ENCODE results near the gene C6.

The C6 gene

GRCh38 chr5:41161271-41161670 is 52.1 kb downstream of the C6 start:
- ATAC-seq: no peak
- TF ChIP-seq POU6F1 (CRISPR knock-in tag; IDR thresholded peaks at IDR 0.05; ENCODE audit: borderline replicate concordance, low read depth): no peak
- TF ChIP-seq CSDC2 (CRISPR knock-in tag; IDR thresholded peaks at IDR 0.05): no peak
- no peak for TF ChIP-seq ISL1 (CRISPR knock-in tag; IDR thresholded peaks at IDR 0.05)
- TF ChIP-seq OSR1 (CRISPR knock-in tag; IDR thresholded peaks at IDR 0.05): no peak
- no peak for TF ChIP-seq RARB (CRISPR knock-in tag; IDR thresholded peaks at IDR 0.05)
- TF ChIP-seq BACH2 (CRISPR knock-in tag; IDR thresholded peaks at IDR 0.05; ENCODE audit: borderline replicate concordance): no peak
- no peak for TF ChIP-seq ZNF565 (CRISPR knock-in tag; conservative IDR thresholded peaks at IDR 0.05; ENCODE audit: low read depth)
- TF ChIP-seq ZFP30 (CRISPR knock-in tag; IDR thresholded peaks at IDR 0.05): no peak
- TF ChIP-seq, protein P1, sequence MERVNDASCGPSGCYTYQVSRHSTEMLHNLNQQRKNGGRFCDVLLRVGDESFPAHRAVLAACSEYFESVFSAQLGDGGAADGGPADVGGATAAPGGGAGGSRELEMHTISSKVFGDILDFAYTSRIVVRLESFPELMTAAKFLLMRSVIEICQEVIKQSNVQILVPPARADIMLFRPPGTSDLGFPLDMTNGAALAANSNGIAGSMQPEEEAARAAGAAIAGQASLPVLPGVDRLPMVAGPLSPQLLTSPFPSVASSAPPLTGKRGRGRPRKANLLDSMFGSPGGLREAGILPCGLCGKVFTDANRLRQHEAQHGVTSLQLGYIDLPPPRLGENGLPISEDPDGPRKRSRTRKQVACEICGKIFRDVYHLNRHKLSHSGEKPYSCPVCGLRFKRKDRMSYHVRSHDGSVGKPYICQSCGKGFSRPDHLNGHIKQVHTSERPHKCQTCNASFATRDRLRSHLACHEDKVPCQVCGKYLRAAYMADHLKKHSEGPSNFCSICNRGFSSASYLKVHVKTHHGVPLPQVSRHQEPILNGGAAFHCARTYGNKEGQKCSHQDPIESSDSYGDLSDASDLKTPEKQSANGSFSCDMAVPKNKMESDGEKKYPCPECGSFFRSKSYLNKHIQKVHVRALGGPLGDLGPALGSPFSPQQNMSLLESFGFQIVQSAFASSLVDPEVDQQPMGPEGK (CRISPR knock-in tag; IDR thresholded peaks at IDR 0.05; ENCODE audit: borderline replicate concordance): no peak

DNA sequence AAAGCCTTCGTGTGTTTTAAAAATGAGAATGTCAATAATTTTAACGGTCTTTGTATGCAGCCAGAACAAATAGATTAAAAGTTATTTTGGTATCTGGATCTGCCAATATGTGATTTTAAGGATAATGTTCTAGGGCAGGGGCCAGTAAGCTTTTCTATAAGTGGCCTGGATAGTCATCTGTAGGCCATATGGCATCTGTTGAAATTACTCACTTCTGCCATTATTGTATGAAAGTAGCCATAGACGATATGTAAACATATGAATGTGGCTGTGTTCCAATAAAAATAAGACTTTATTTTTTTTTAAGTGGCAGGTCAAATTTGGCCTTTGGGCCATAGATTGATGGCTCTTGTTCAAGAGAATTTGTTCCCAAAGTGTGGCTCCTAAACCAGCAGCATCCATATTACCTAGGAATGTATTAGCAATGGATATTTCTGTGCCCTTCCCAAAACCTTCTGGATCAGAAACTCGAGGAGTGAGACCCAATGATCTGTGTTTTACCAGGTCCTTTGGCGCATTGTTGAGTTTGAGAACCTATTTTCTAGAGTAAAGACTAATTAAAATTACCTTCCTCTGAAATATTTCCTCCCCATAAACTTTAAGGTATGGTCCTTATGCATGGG is 55.9 kb downstream of the C6 start:
- TF ChIP-seq SNAI2 (CRISPR knock-in tag; IDR thresholded peaks at IDR 0.05): no peak
- TF ChIP-seq TSHZ2 (CRISPR knock-in tag; IDR thresholded peaks at IDR 0.05): peak; percentile 65; the same call in 1 of the 2 replicates
- peak; percentile 32; the same call in 1 of the 2 replicates for TF ChIP-seq ISL1 (CRISPR knock-in tag; IDR thresholded peaks at IDR 0.05)
- TF ChIP-seq TCF4 (CRISPR knock-in tag; IDR thresholded peaks at IDR 0.05; ENCODE audit: borderline replicate concordance): peak; percentile 93
- 0 out of 2 replicates have a peak, but pooled peaks have one; percentile 10 for TF ChIP-seq BACH2 (CRISPR knock-in tag; IDR thresholded peaks at IDR 0.05; ENCODE audit: borderline replicate concordance)
- ATAC-seq: no peak

DNA sequence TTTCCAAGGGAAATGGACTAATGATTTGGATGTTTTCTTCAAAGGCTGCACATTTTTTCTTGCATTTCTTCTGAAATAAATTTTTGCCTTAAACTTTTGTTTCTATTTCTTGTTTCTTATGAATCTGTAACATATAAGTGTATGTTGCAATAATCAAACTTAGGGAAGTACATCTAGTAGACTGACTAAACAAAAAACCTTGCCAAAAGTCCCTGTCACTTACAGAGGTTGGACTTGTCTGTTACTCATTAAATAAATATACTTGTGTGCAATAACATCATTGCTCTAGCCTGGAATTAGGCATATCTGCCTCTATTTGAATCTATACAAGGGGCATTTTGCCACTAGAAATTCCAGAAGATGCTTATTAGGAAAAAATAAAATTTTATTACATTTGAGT is 56.6 kb downstream of the C6 start:
- no peak for ATAC-seq
- TF ChIP-seq ISL1 (CRISPR knock-in tag; IDR thresholded peaks at IDR 0.05) (no peak), ESRRG (CRISPR knock-in tag; IDR thresholded peaks at IDR 0.05) (no peak), ZNF8 (CRISPR knock-in tag; IDR thresholded peaks at IDR 0.05) (no peak), TOX (CRISPR knock-in tag; IDR thresholded peaks at IDR 0.05; ENCODE audit: borderline replicate concordance) (no peak), POU6F1 (CRISPR knock-in tag; IDR thresholded peaks at IDR 0.05; ENCODE audit: borderline replicate concordance, low read depth) (no peak), ZNF70 (CRISPR knock-in tag; IDR thresholded peaks at IDR 0.05) (no peak), SNAI2 (CRISPR knock-in tag; IDR thresholded peaks at IDR 0.05) (no peak)
- TF ChIP-seq, protein P1 (CRISPR knock-in tag; IDR thresholded peaks at IDR 0.05; ENCODE audit: borderline replicate concordance): no peak

DNA sequence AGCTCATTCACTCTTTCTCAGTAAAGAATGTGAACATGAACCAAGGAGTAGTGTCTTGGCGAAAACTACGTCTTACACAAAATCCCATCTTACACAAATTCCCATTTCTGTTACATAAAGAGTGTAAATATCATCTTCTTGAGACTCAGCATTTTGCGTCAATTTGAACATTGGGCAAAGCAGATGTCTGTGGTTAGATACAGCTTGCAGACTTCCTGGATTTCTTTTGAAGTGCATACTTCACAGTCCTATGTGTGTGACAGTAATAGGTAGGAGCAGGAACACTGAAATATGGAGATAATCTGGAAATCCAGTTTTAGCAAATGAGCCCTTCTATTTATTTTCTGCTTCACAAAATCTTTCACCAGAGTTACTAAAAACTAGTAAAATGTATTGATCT is 58.8 kb downstream of the C6 start:
- ATAC-seq: no peak
- TF ChIP-seq GLIS3 (CRISPR knock-in tag; IDR thresholded peaks at IDR 0.05) (no peak), ZFP3 (CRISPR knock-in tag; IDR thresholded peaks at IDR 0.05) (no peak), CSRNP3 (CRISPR knock-in tag; IDR thresholded peaks at IDR 0.05) (no peak), PPARA (CRISPR knock-in tag; IDR thresholded peaks at IDR 0.05; ENCODE audit: borderline replicate concordance) (no peak), OSR1 (CRISPR knock-in tag; IDR thresholded peaks at IDR 0.05) (no peak), CREB5 (CRISPR knock-in tag; IDR thresholded peaks at IDR 0.05; ENCODE audit: low read depth) (no peak)
- TF ChIP-seq, protein P1 (CRISPR knock-in tag; IDR thresholded peaks at IDR 0.05; ENCODE audit: borderline replicate concordance): no peak
